GM18867 (cell line): Measurements from ENCODE around the gene CSGALNACT2.
"Not testable (repeated sequence)": the region's sequence is repeated elsewhere in the genome, so short reads cannot be mapped to it uniquely, and the experiment has no call there.

Source experiments
- ATAC-seq: cut with Tn5 transposase; IDR thresholded peaks from one replicate; pipeline ENCODE4 v1.9.1; 2021; ENCODE audit warnings: mild to moderate bottlenecking, moderate library complexity; ENCODE audit not compliant: unreplicated experiment

Gene CSGALNACT2

GRCh38 chr10:43174969-43175368 lies 36.7 kb downstream of the CSGALNACT2 start:
- ATAC-seq, result no peak

DNA sequence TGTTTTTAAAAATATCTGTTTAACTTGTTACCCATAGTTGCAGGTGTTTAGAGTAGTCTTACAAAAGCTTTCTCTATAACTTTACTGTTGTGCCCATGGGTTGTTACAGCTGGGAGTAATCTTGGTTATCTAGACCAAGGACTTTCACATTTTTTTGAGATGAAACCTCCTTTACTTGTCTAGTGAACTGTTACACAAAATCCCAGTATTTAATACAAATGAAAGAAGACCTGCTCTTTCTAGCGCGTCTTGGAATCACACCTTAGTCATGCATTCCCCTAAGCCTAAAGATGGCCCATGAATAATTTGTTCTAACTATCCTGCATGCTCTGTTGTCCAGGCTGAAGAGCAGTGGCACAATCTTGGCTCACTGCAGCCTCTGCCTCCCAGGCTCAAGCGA lies 38.0 kb downstream of the CSGALNACT2 start:
- ATAC-seq, result no peak

DNA sequence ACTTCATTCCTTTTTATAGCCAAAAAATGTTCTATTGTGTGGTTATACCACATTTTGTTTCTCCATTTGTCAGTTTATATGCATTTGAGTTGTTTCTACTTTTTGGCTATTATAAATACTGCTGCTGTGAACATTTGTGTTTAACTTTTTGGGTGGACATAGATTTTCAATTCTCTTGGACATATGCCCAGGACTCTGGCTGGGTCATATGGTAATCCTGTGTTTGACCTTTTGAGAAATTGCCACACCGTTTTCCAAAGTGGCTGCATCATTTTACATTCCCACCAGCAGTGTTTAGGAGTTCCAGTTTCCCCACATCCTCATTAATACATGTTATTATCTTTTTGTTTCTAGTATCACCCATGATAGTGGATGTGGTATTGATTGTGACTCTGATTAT lies 39.4 kb downstream of the CSGALNACT2 start:
- no peak for ATAC-seq

GRCh38 chr10:43181146-43181545 lies 42.9 kb downstream of the CSGALNACT2 start:
- ATAC-seq, result no peak

DNA sequence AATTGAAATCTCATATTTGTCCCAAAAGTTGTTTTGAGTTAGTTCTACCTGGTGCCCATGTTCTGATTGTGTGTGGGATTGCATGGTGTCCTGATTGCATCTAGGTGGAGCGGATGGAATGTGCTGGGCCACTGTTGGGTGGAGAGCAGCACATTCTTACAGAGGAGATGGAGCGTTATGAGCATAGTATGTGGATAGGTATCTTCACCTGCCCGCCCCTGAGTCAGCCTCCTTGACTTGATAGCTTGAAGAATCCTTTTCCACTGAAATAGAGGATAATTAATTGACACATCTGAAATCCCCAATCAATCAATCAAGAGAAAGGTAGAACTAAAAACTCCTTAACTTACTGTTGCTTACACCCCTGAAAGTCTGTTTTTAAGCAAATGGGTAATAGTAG lies 45.5 kb downstream of the CSGALNACT2 start:
- ATAC-seq, result not testable (repeated sequence)

- no peak for ATAC-seq
Measured at GRCh38 chr10:43186150-43186549, 47.9 kb downstream of the CSGALNACT2 start.

DNA sequence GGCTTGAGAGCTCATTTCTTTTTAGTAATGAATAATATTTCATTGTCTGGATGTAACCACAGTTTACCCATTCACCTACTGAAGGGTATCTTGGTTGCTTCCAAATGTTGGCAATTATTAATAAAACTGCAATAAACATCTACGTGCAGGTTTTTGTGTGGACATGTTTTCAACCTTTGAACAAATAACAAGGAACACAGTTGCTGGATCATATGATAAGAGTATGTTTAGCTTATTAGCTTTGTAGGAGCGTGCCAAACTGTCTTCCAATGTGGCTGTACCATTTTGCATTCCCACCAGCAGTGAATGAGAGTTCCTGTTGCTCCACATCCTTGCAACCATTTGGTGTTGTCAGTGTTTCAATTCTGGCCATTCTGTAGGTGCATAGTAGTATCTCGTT lies 49.0 kb downstream of the CSGALNACT2 start:
- no peak for ATAC-seq

DNA sequence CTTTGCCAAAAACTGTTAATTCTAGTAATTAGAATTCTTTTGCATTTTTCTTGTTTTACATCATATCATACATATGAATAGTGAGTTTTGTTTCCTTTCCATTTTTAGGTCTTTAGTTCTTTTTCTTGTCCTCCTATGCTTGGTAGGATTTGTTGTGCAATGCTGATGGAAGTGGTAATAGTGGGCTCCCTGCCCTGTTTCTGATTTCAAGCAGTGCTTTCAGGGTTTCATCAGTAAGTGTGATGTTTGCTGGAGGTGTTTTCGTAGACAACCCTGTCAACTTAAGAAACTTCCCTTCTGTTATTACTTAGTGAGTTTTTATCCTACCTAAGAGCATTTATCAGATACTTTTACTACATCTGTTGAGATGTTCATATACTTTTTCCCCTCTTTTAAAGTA lies 50.5 kb downstream of the CSGALNACT2 start:
- no peak for ATAC-seq

GRCh38 chr10:43190289-43190688 lies 52.0 kb downstream of the CSGALNACT2 start:
- no peak for ATAC-seq

- no peak for ATAC-seq
Measured at GRCh38 chr10:43190775-43191174, 52.5 kb downstream of the CSGALNACT2 start.

GRCh38 chr10:43192884-43193283 lies 54.6 kb downstream of the CSGALNACT2 start:
- ATAC-seq, result no peak

- no peak for ATAC-seq
Measured at GRCh38 chr10:43193496-43194080, 55.3 kb downstream of the CSGALNACT2 start.

- ATAC-seq, result no peak
Measured at GRCh38 chr10:43194266-43194665, 56.0 kb downstream of the CSGALNACT2 start.

GRCh38 chr10:43194859-43195258 lies 56.6 kb downstream of the CSGALNACT2 start:
- ATAC-seq, result no peak

GRCh38 chr10:43195557-43195956 lies 57.3 kb downstream of the CSGALNACT2 start:
- no peak for ATAC-seq

DNA sequence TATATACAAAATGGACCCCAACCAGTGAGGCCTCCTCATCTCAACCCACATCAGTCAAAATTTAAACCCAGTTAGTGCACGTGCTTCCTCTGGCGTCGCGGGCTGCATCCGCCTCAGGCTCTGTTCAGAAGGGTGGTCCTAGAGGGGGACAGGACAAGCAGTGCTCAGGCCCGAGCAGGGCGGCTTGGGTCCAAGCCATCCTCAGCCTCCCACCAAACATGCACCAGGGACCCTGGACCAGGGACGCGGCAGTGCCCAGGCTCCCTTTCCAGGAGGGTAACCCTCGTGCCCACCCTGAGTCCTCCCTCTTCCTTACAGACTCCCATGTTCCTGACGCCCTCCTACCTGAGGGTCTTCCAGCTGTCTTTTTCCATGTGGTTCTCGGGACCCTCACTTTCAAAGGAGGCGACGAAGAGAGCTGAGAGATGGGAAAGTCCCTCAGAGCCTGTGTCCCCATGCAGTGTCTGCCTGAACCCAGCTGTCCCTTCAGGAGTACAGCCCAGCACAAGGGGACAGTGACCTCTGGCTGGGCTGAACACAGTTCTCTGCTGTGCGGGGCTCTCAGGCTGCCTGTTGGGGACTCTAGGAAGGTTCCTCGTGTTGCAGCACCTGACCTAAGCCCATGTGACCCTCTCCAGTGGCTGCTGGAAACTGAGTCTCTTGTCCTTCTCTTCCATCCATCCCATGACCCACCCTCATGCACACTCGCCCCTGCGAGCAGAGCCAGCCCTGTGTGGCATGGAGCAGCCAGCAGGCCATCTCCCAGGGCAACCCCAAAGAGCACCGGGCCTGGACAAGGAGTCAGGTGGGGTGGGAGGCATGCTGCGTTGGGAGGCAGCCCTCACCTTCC lies 58.1 kb downstream of the CSGALNACT2 start:
- no peak for ATAC-seq

DNA sequence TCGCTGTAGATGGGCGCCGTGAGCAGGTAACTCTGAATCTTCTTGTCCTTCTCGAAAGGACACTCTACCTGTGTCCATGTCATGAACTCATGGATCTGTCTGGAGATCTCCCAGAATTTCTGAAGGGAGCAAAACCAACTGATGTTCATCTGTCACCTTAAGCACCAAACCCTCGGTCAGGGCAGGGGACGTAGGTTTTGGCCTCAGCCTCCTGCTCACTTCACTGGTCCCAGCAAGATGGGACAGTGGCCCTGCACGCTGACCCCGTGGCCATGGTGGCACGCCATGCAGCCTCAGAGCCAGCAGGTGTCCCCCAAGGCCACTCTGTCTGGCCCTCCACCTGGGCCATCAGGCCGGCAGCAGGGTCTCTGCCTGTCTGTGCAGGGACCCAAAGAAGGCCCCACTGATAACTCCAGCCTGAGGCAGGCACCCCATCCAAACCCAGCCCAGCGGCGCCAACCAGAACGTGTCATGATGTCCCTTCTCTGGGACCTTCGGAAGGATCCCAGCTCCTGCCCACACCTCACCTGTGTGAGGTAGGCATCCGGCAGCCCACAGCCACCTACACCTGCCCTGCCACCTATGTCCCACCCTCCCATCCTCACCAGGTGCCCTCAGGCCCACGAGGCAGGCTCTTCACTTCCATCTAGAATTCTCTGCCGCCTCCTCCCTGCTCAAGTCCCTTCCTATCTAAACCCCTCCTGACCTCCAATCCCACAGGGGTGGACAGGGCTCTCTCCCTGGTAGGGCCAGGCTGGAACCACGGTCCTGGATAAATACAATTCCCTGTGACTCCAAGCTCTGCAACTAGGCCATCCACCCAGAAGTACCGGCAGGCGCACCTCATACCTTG lies 59.0 kb downstream of the CSGALNACT2 start:
- no peak for ATAC-seq

- no peak for ATAC-seq
Measured at GRCh38 chr10:43197834-43198681, 59.8 kb downstream of the CSGALNACT2 start.

DNA sequence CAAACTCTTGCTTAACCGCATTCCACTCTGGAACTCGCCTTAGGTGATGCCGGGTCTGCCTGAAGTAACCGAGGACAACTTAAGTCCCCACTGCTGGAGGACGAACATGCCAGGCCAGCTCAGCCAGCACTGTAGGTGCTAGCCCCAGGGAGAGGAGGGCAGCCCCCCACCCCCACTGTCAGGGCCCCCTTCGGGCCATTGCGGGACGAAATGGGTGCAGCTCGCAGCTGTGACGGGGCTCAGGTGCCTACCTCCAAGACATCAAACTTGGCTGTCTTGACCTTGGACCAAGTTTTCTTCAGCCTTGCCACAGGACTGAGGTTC lies 60.4 kb downstream of the CSGALNACT2 start:
- ATAC-seq, result no peak

GRCh38 chr10:43199088-43199683 lies 60.9 kb downstream of the CSGALNACT2 start:
- ATAC-seq, result no peak
